Measurements from ENCODE around the gene TRPM4. TPM values are rescaled to one million over a fixed set of nuclear protein-coding genes. Genes with fewer than 3 reads are reported as not detected.

The TRPM4 gene
- total and polyA plus RNA-seq, 8 donors: 11.8 to 47.1 (median 18.7) TPM

- WGBS, 2 donors: 65 to 66% methylated on average over 26 of the region's 26 CpGs
- Histone ChIP-seq H3K27me3 (no peaks in the 10 kb centered on the region), H3K4me1 (peaks cover 0 to 18% (median 14%) of the 10 kb centered on the region in 3 donors), H3K4me3 (peak overlapping the region in 3 of 4 donors; percentile 56 to 71 (median 62)), H3K9me3 (no peaks in the 10 kb centered on the region), H3K27ac (peak overlapping the region; percentile 97 to 100 (median 99)), H3K36me3 (no peaks in the 10 kb centered on the region)
- no peak for FAIRE-seq
- TF ChIP-seq CTCF (IDR thresholded peaks at IDR 0.05): no peak
- DNase-seq: peak in 2 of 6 donors; percentile 53 to 79
- intact Hi-C loops (cut with DNase I): no loop called here
- no peak for ATAC-seq
Measured at GRCh38 chr19:49117677-49118564, 39.7 kb upstream of the TRPM4 start.

- intact Hi-C loops (cut with DNase I): no loop called here
- H3K9me3 ChIP-seq: no peaks in the 10 kb centered on the region
- H3K27me3 ChIP-seq: no peaks in the 10 kb centered on the region
- FAIRE-seq: peak; percentile 56
- peak within 1 kb of the TSS; percentile 97 to 100 (median 99) for H3K27ac ChIP-seq
- WGBS, 2 donors: 1% methylated on average over 68 to 85 of the region's 85 CpGs
- ATAC-seq: peak; percentile 85 to 92 (median 86)
- H3K4me3 ChIP-seq: peak within 1 kb of the TSS; percentile 47 to 71 (median 59)
- no peak for TF ChIP-seq CTCF (IDR thresholded peaks at IDR 0.05)
- no peaks in the 10 kb centered on the region for H3K36me3 ChIP-seq
- peak; percentile 95 to 99 (median 97) for DNase-seq
- peaks cover 0 to 13% (median 10%) of the 10 kb centered on the region in 3 donors for H3K4me1 ChIP-seq
Measured at GRCh38 chr19:49118565-49119410, 38.8 kb upstream of the TRPM4 start, which contains the start of gene C19orf73. Gene C19orf73, minus strand, starts transcription at chr19:49119143. Its CDS starts 121 bp downstream, at chr19:49119022.

- peaks cover 0 to 10% (median 9%) of the 10 kb centered on the region in 3 donors for H3K4me1 ChIP-seq
- no peaks in the 10 kb centered on the region for H3K27me3 ChIP-seq
- no peak for TF ChIP-seq CTCF (IDR thresholded peaks at IDR 0.05)
- H3K4me3 ChIP-seq: peak within 1 kb of the TSS; percentile 47 to 71 (median 59)
- DNase-seq (peak; percentile 77 to 97 (median 89)), ATAC-seq (peak; percentile 64 to 75 (median 72)), FAIRE-seq (no peak)
- H3K27ac ChIP-seq: peak within 1 kb of the TSS; percentile 97 to 100 (median 99)
- H3K36me3 ChIP-seq: no peaks in the 10 kb centered on the region
- H3K9me3 ChIP-seq: no peaks in the 10 kb centered on the region
- intact Hi-C loops (cut with DNase I): no loop called here
- WGBS, 2 donors: 1% methylated on average over 50 to 90 of the region's 90 CpGs
Measured at GRCh38 chr19:49119411-49120324, 37.9 kb upstream of the TRPM4 start, which contains the start of gene PPFIA3. Gene PPFIA3, plus strand, starts transcription at chr19:49119544. Its CDS starts 8,330 bp downstream, at chr19:49127874.

- 11 to 15% methylated on average over 16 of the region's 16 CpGs for WGBS, 2 donors
- Histone ChIP-seq H3K36me3 (no peaks in the 10 kb centered on the region), H3K4me1 (peaks cover 0 to 10% (median 9%) of the 10 kb centered on the region in 3 donors), H3K9me3 (no peaks in the 10 kb centered on the region), H3K4me3 (peak overlapping the region in 3 of 4 donors; percentile 18 to 71 (median 62)), H3K27ac (peak overlapping the region in 1 of 4 donors; percentile 92), H3K27me3 (no peaks in the 10 kb centered on the region)
- TF ChIP-seq CTCF (IDR thresholded peaks at IDR 0.05): no peak
- intact Hi-C loops (cut with DNase I): no loop called here
- no peak for FAIRE-seq
- no peak for ATAC-seq
- no peak for DNase-seq
Measured at GRCh38 chr19:49120325-49120683, 37.3 kb upstream of the TRPM4 start.

Measured in pancreas (tissue), 10 donors.